Measurements from ENCODE around the gene CUTC.
A peak's percentile ranks its signal among the peaks of the same experiment; 100 is the strongest.

CUTC gene

GRCh38 chr10:99784016-99784726 is 52.1 kb downstream of the CUTC start:
- DNase-seq (ENCODE audit: low spot score), result peak; percentile 49

- DNase-seq (ENCODE audit: low spot score), result no peak
Measured at GRCh38 chr10:99784727-99785441, 52.9 kb downstream of the CUTC start.

- DNase-seq (ENCODE audit: low spot score), result no peak
Measured at GRCh38 chr10:99785646-99786045, 53.6 kb downstream of the CUTC start.

GRCh38 chr10:99787311-99787710 is 55.3 kb downstream of the CUTC start:
- DNase-seq (ENCODE audit: low spot score), result no peak

GRCh38 chr10:99787782-99788445 is 55.9 kb downstream of the CUTC start:
- no peak for DNase-seq (ENCODE audit: low spot score)

DNA sequence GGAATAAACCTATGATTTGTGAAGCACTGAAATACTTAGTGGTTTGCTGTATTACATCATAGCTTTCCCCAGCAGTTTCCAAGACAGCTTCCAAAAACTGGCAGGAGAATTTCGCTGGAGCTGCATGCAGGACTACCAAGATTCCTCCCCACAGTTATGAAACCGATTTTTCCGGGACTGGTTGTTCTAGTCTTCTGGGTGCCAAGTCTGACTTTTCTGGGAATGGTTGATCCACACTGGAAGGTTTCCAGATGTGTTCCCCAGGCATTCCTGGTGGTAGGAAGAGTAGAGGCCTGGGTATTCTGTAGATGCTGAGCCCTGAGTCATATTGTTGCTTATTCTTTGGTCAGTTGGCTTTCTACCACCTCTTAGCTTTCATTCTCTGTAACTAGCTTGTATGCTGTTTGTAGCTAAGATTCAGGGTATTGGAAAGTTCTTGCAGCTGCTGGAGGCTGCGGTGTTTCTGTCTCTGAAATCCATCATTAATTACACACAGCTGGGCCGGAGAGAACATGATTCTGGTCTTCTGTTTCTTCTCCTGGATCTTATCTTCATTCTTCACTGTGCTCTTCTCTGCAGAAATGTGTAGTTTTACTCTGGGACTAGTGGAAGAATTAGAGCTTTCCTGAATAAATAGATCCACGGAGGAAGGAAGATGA is 56.7 kb downstream of the CUTC start:
- peak; percentile 83 for DNase-seq (ENCODE audit: low spot score)

DNA sequence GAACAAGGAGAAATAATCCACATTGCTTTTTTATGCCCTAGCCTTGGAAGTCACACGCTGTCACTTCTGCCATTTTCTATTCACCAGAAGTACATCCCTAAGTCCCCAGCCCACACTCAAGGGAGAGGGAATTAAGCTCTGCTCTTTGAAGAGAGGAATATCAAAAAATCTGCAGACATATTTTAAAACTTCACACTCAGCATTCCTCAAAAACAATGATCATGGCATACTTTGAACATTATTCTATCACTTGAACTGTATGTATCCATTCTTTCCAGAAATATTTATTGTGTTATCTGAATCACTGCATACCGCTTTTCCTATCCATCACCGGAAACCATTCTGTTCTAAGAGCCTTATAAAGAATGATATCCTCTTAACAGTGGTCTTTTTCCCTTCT is 59.8 kb downstream of the CUTC start:
- no peak for DNase-seq (ENCODE audit: low spot score)

GRCh38 chr10:99793819-99794218 is 61.8 kb downstream of the CUTC start:
- DNase-seq (ENCODE audit: low spot score), result no peak

GRCh38 chr10:99796928-99797327 is 64.9 kb downstream of the CUTC start:
- no peak for DNase-seq (ENCODE audit: low spot score)

- no peak for DNase-seq (ENCODE audit: low spot score)
Measured at GRCh38 chr10:99798031-99798430, 66.0 kb downstream of the CUTC start.

DNA sequence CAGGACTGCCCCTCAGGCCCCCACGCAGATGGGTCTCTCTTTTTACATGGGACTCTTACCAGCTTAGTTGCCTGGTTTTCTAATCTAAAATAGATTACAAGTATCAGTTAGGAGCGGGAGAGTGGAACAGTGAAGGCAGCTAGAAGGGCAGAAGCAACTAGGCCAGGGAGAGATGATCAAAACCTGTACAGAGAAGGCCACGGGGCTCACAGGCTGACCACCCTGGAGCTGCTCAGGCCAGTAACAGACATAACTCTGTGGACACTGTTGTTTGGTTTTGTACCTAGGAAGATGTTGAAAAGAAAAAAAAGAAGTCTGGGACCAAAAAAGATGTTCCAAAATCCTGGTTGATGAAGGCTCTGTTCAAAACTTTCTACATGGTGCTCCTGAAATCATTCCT is 66.9 kb downstream of the CUTC start:
- DNase-seq (ENCODE audit: low spot score), result no peak

- DNase-seq (ENCODE audit: low spot score), result no peak
Measured at GRCh38 chr10:99799613-99800012, 67.6 kb downstream of the CUTC start.

- no peak for DNase-seq (ENCODE audit: low spot score)
Measured at GRCh38 chr10:99804471-99804870, 72.4 kb downstream of the CUTC start.

GRCh38 chr10:99805190-99805589 is 73.2 kb downstream of the CUTC start:
- no peak for DNase-seq (ENCODE audit: low spot score)

All from AG08395 (cell line).